ENCODE data around the gene MAGEB17.

The MAGEB17 gene, protein sequence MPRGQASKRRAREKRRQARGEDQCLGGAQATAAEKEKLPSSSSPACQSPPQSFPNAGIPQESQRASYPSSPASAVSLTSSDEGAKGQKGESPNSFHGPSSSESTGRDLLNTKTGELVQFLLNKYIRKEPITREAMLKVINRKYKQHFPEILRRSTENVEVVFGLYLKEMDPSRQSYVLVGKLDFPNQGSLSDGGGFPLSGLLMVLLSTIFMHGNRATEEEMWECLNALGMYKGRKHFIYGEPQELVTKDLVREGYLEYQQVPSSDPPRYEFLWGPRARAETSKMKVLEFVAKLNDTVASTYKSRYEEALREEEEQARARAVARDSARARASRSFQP
- total RNA-seq, result 0 reads per million in 3 donors

DNA sequence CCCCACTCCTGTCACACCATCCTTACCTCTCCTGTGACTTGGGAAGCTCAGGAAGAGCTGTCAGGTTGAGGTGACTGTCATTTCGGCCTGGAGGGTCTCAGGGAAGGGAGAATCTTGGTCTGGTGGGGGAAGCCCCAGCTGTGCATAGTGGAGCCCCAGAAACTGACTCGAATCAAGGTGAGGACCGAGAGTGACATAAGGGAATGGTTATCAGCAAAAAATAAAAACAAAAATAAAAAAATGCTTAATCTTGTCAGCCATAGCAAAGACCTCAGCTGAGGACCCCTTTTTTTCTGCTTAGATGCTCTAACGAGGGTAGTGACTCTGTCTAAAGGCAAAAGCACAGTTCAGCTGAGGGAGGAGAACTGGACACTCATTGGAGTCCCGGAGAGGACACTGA lies at the start of gene MAGEB17:
MAGEB17 (plus strand) TSS at position 301 of the 400 bp plus-strand sequence. CDS start 2,902 bp downstream, outside the sequence.
- H3K36me3 ChIP-seq (ENCODE audit: control insufficient read depth, insufficient read depth, low read length), result no peaks in the 10 kb centered on the region
- no peaks in the 10 kb centered on the region for H3K9me3 ChIP-seq (ENCODE audit: control insufficient read depth, low read length)
- H3K27ac ChIP-seq (ENCODE audit: insufficient read depth, low read length, poor library complexity, severe bottlenecking), result no peak within 1 kb of the TSS
- DNase-seq, result no peak
- no peak within 1 kb of the TSS for H3K4me3 ChIP-seq (ENCODE audit: insufficient read depth, low read depth, low read length, poor library complexity, severe bottlenecking)
- no peaks in the 10 kb centered on the region for H3K27me3 ChIP-seq (replicated peaks; ENCODE audit: control insufficient read depth, insufficient read depth, low read length, poor library complexity, severe bottlenecking)
- no peaks in the 10 kb centered on the region for H3K4me1 ChIP-seq (ENCODE audit: control insufficient read depth, insufficient read depth, low read length, poor library complexity, severe bottlenecking)

DNA sequence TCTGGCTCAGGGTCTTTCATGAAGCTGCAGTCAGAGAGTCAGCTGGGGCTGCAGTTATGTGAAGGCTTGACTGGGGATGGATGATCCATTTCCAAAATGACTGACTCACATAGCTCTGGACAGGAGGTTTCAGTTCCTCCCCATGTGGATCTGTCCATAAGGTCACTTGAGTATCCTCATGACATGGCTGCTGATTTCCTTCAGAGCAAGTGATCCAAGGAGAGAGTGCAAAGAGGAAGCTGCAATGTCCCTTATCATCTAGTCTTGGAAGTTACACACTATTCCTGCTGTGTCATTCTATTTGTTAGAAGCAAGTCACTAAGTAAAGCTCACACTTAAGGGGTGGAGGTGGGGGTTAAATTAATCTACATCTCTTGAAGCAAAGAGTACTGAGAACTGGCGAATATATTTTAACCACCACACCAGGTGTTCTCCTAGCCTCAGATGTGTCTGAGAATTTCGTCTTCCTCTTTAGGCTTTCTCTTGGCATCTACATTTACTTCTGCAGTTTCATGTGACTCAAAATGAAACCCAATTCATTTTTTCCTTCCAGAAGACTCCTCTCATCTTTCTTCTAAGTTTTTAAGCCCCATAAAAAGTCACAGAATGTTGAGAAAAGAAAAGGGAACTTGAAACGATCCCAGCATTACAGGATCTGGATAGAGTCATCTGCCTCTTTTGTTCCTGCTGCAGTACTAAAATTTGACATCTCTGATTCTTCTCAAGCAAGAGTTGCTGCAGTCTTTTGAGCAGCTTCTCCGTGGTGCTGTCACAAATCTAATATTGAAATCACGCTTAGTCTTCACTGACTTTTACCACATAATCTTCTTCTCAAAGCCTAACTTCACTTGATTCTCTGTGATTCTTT lies 47.7 kb upstream of the MAGEB17 start:
- Histone ChIP-seq H3K36me3 (ENCODE audit: control insufficient read depth, insufficient read depth, low read length) (no peaks in the 10 kb centered on the region), H3K4me3 (ENCODE audit: insufficient read depth, low read depth, low read length, poor library complexity, severe bottlenecking) (no peak overlapping the region), H3K4me1 (ENCODE audit: control insufficient read depth, insufficient read depth, low read length, poor library complexity, severe bottlenecking) (no peaks in the 10 kb centered on the region), H3K27me3 (replicated peaks; ENCODE audit: control insufficient read depth, insufficient read depth, low read length, poor library complexity, severe bottlenecking) (no peaks in the 10 kb centered on the region), H3K27ac (ENCODE audit: insufficient read depth, low read length, poor library complexity, severe bottlenecking) (no peak overlapping the region), H3K9me3 (ENCODE audit: control insufficient read depth, low read length) (no peaks in the 10 kb centered on the region)
- DNase-seq, result no peak

DNA sequence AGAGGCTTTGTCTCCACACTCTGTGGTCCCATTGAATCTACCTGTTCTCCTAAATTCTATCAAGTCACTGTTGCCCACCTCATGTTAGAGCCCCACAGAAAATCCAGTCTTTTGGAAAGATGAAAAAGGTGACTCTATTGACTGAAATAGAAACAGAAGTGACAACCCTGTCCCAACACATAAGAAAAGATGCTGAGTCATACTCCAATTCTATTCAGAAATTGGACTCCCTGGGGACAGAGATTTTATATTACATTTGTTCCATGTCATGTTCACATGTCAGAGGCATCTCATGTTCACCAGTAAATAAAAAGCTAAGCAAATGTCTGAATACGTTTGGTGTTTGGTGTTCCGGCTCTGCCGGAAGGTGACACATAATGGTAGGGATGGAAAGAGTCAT lies 46.9 kb upstream of the MAGEB17 start:
- DNase-seq, result no peak
- no peaks in the 10 kb centered on the region for H3K36me3 ChIP-seq (ENCODE audit: control insufficient read depth, insufficient read depth, low read length)

DNA sequence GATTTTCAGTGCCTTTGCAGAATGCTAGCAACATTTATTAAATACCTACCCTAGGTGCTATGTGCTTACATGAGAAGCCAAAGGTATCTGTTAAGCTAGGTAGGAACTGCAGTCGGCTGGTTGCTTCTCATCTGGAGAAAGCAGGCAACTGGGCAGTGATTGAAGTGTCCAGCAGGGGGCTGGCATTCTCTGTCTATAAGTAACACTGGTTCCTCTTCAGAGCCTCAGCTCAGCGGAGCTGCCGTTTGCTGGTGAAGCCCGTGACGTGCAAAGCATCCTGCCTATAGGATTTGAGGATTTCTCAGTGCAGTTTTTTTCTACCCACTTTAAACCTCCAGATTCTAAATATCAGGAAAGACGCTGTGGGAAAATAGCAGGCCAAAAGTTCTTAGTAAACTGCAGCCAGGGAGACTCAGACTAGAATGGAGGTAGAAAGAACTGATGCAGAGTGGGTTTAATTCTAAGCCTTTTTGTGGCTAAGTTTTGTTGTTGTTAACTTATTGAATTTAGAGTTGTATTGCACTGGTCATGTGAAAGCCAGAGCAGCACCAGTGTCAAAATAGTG lies 44.0 kb upstream of the MAGEB17 start, which contains the start of gene GRPR:
GRPR (plus strand) TSS at position 344 of the 565 bp plus-strand sequence. CDS start 389 bp downstream, outside the sequence.
- DNase-seq, result peak; percentile 2 to 25 (median 19)
- no peak within 1 kb of the TSS for H3K4me3 ChIP-seq (ENCODE audit: insufficient read depth, low read depth, low read length, poor library complexity, severe bottlenecking)
- H3K27me3 ChIP-seq (replicated peaks; ENCODE audit: control insufficient read depth, insufficient read depth, low read length, poor library complexity, severe bottlenecking), result no peaks in the 10 kb centered on the region
- no peaks in the 10 kb centered on the region for H3K9me3 ChIP-seq (ENCODE audit: control insufficient read depth, low read length)
- H3K27ac ChIP-seq (ENCODE audit: insufficient read depth, low read length, poor library complexity, severe bottlenecking), result no peak within 1 kb of the TSS
- H3K36me3 ChIP-seq (ENCODE audit: control insufficient read depth, insufficient read depth, low read length), result no peaks in the 10 kb centered on the region
- H3K4me1 ChIP-seq (ENCODE audit: control insufficient read depth, insufficient read depth, low read length, poor library complexity, severe bottlenecking), result no peaks in the 10 kb centered on the region

More for the DNA sequence above, 46.9 kb upstream of the MAGEB17 start:
- no peaks in the 10 kb centered on the region for H3K9me3 ChIP-seq (ENCODE audit: control insufficient read depth, low read length)
- no peak overlapping the region for H3K4me3 ChIP-seq (ENCODE audit: insufficient read depth, low read depth, low read length, poor library complexity, severe bottlenecking)
- no peak overlapping the region for H3K27ac ChIP-seq (ENCODE audit: insufficient read depth, low read length, poor library complexity, severe bottlenecking)
- H3K27me3 ChIP-seq (replicated peaks; ENCODE audit: control insufficient read depth, insufficient read depth, low read length, poor library complexity, severe bottlenecking), result no peaks in the 10 kb centered on the region
- no peaks in the 10 kb centered on the region for H3K4me1 ChIP-seq (ENCODE audit: control insufficient read depth, insufficient read depth, low read length, poor library complexity, severe bottlenecking)

DNA sequence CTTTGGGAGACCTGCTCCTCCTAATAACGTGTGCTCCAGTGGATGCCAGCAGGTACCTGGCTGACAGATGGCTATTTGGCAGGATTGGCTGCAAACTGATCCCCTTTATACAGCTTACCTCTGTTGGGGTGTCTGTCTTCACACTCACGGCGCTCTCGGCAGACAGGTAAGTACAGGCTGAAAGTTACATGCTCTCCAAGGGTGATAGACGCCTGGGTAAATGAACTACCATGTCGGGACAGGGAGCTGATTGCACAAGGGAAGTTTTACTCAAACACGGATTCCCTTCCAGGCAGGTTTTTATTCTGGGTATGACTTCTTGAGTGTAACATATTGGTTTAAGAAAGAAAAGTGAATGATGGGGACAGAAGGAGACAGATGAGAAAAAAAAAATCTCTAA lies 43.1 kb upstream of the MAGEB17 start:
- Histone ChIP-seq H3K27me3 (replicated peaks; ENCODE audit: control insufficient read depth, insufficient read depth, low read length, poor library complexity, severe bottlenecking) (no peaks in the 10 kb centered on the region), H3K27ac (ENCODE audit: insufficient read depth, low read length, poor library complexity, severe bottlenecking) (no peak overlapping the region), H3K9me3 (ENCODE audit: control insufficient read depth, low read length) (no peaks in the 10 kb centered on the region), H3K4me3 (ENCODE audit: insufficient read depth, low read depth, low read length, poor library complexity, severe bottlenecking) (no peak overlapping the region), H3K4me1 (ENCODE audit: control insufficient read depth, insufficient read depth, low read length, poor library complexity, severe bottlenecking) (no peaks in the 10 kb centered on the region), H3K36me3 (ENCODE audit: control insufficient read depth, insufficient read depth, low read length) (no peaks in the 10 kb centered on the region)
- DNase-seq, result no peak

DNA sequence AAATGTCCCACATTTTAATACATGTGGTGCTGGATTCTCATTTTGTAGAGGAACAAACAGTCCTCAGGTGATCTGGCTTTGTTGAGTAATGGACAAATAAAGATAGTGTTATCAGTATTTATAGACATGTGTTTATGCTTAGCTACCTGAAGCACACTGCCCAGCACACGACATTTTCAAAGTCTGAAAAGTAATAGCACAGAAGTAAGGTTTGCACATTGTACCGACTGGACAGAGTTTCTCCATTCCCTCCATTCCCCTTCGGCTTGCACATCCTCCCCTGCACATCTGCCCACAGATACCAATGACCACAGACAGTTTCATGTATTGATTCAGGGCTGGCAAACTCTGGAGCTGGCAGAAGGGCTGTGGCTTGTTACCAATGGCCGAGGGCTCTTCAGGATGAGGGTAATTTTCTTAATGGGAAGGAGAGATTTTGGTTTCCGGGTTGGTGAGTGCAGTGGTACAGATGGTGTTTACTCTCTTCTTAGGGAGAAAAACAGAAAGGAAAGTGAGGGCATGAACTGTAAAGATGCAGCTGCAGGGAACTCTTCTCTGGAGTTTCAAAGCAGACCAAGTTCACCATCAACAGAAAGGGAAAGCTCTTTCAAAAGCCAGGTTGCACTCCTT lies 41.6 kb upstream of the MAGEB17 start:
- Histone ChIP-seq H3K36me3 (ENCODE audit: control insufficient read depth, insufficient read depth, low read length) (no peaks in the 10 kb centered on the region), H3K9me3 (ENCODE audit: control insufficient read depth, low read length) (no peaks in the 10 kb centered on the region), H3K27ac (ENCODE audit: insufficient read depth, low read length, poor library complexity, severe bottlenecking) (no peak overlapping the region), H3K27me3 (replicated peaks; ENCODE audit: control insufficient read depth, insufficient read depth, low read length, poor library complexity, severe bottlenecking) (no peaks in the 10 kb centered on the region), H3K4me3 (ENCODE audit: insufficient read depth, low read depth, low read length, poor library complexity, severe bottlenecking) (no peak overlapping the region), H3K4me1 (ENCODE audit: control insufficient read depth, insufficient read depth, low read length, poor library complexity, severe bottlenecking) (no peaks in the 10 kb centered on the region)
- DNase-seq, result no peak

DNA sequence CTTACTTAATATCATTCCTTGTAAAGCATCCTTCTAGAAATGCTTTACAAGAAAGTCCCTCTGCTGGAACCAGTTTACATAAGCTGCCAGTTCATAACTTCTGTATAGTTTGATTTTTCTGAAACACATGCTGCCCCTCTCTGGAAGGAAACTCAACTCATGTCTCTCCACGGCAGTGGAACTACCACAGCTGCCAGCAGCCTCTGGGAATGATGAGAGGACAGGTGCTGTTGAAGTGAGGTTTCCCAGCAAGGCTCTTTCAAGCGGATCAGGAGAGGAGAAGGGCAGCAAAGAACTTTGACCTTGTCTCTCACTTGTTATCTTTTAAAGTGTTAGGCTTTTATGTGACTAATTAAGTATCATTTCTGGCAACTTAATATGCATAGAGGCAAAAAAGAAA lies 36.6 kb upstream of the MAGEB17 start:
- H3K27ac ChIP-seq (ENCODE audit: insufficient read depth, low read length, poor library complexity, severe bottlenecking), result no peak overlapping the region
- no peak for DNase-seq
- H3K4me1 ChIP-seq (ENCODE audit: control insufficient read depth, insufficient read depth, low read length, poor library complexity, severe bottlenecking), result no peaks in the 10 kb centered on the region
- no peaks in the 10 kb centered on the region for H3K9me3 ChIP-seq (ENCODE audit: control insufficient read depth, low read length)
- no peaks in the 10 kb centered on the region for H3K27me3 ChIP-seq (replicated peaks; ENCODE audit: control insufficient read depth, insufficient read depth, low read length, poor library complexity, severe bottlenecking)
- H3K4me3 ChIP-seq (ENCODE audit: insufficient read depth, low read depth, low read length, poor library complexity, severe bottlenecking), result no peak overlapping the region
- no peaks in the 10 kb centered on the region for H3K36me3 ChIP-seq (ENCODE audit: control insufficient read depth, insufficient read depth, low read length)

DNA sequence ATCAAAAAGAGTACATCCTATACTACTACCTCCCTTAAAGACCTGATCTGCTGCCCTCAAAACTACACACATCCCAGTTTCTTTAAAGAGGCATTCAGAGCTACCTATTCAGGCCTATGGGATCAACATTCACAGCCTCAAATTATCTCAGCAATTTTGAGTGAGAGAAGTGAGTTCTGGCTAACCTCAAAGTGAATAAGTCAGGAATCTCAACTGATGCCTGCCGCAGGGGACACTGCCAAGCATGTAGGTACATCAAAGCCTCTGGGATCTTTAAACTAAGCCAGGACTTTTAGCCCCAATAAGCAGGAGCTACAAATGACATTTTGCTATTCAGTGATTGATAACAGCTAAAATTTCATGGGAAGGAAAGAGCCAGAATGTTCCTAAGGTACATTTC lies 32.3 kb upstream of the MAGEB17 start:
- Histone ChIP-seq H3K9me3 (ENCODE audit: control insufficient read depth, low read length) (no peaks in the 10 kb centered on the region), H3K4me1 (ENCODE audit: control insufficient read depth, insufficient read depth, low read length, poor library complexity, severe bottlenecking) (no peaks in the 10 kb centered on the region), H3K27me3 (replicated peaks; ENCODE audit: control insufficient read depth, insufficient read depth, low read length, poor library complexity, severe bottlenecking) (no peaks in the 10 kb centered on the region), H3K4me3 (ENCODE audit: insufficient read depth, low read depth, low read length, poor library complexity, severe bottlenecking) (no peak overlapping the region), H3K36me3 (ENCODE audit: control insufficient read depth, insufficient read depth, low read length) (no peaks in the 10 kb centered on the region), H3K27ac (ENCODE audit: insufficient read depth, low read length, poor library complexity, severe bottlenecking) (no peak overlapping the region)
- DNase-seq, result no peak

DNA sequence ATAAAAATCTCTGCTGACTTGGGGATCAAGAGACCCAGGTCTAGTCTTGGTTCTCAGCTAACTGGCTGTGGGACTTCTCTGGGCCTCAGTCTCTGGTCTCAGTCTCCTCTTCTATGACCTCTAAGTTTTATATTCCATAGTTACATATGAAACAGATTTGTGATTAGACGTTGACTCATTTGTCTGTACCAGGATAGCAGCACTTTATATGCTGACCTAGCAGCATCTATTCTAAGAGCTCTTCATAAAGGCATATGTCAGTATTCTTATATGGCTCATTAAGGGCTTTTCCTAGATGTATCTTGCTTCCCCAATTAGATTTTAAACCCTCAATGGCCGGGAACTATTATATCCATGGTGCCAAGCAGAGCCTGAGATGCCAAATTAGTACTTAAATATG lies 31.2 kb upstream of the MAGEB17 start:
- DNase-seq, result no peak
- Histone ChIP-seq H3K27ac (ENCODE audit: insufficient read depth, low read length, poor library complexity, severe bottlenecking) (no peak overlapping the region), H3K36me3 (ENCODE audit: control insufficient read depth, insufficient read depth, low read length) (no peaks in the 10 kb centered on the region), H3K4me3 (ENCODE audit: insufficient read depth, low read depth, low read length, poor library complexity, severe bottlenecking) (no peak overlapping the region), H3K27me3 (replicated peaks; ENCODE audit: control insufficient read depth, insufficient read depth, low read length, poor library complexity, severe bottlenecking) (no peaks in the 10 kb centered on the region), H3K9me3 (ENCODE audit: control insufficient read depth, low read length) (no peaks in the 10 kb centered on the region), H3K4me1 (ENCODE audit: control insufficient read depth, insufficient read depth, low read length, poor library complexity, severe bottlenecking) (no peaks in the 10 kb centered on the region)

Measured in effector memory CD4-positive, alpha-beta T cell (primary cell).